NCI-H345 treated with DMSO at 0.1 percent for 48 hours (cell line): ENCODE measurements around the gene AVEN.
"Not testable (repeated sequence)": the region's sequence is repeated elsewhere in the genome, so short reads cannot be mapped to it uniquely, and the experiment has no call there.

Experiments
- DNase-seq: peaks from one replicate; lab custom pipeline; 2025; ENCODE audit not compliant: unreplicated experiment; lab: John Stamatoyannopoulos, UW

AVEN gene

GRCh38 chr15:34038871-34039789 is at the start of gene AVEN:
Gene AVEN (minus strand): TSS chr15:34039204. CDS start chr15:34039046, 158 bp downstream.
- DNase-seq, result no peak

GRCh38 chr15:34085746-34086145 is 46.7 kb upstream of the AVEN start:
- no peak for DNase-seq

- no peak for DNase-seq
Measured at GRCh38 chr15:34084086-34084485, 45.1 kb upstream of the AVEN start.

GRCh38 chr15:34079904-34080303 is 40.9 kb upstream of the AVEN start:
- DNase-seq, result no peak

GRCh38 chr15:34078900-34079299 is 39.9 kb upstream of the AVEN start:
- no peak for DNase-seq

- no peak for DNase-seq
Measured at GRCh38 chr15:34076785-34077184, 37.8 kb upstream of the AVEN start.

- no peak for DNase-seq
Measured at GRCh38 chr15:34070003-34070402, 31.0 kb upstream of the AVEN start.

- DNase-seq, result no peak
Measured at GRCh38 chr15:34065941-34066340, 26.9 kb upstream of the AVEN start.

- DNase-seq, result no peak
Measured at GRCh38 chr15:34065261-34065660, 26.3 kb upstream of the AVEN start.

- DNase-seq, result no peak
Measured at GRCh38 chr15:34064438-34064837, 25.4 kb upstream of the AVEN start.

- DNase-seq, result no peak
Measured at GRCh38 chr15:34059946-34060345, 20.9 kb upstream of the AVEN start.

GRCh38 chr15:34059476-34059875 is 20.5 kb upstream of the AVEN start:
- no peak for DNase-seq

GRCh38 chr15:34056911-34057310 is 17.9 kb upstream of the AVEN start:
- DNase-seq, result no peak

GRCh38 chr15:34055868-34056595 is 17.0 kb upstream of the AVEN start:
- DNase-seq, result no peak

- DNase-seq, result no peak
Measured at GRCh38 chr15:34054081-34054707, 15.2 kb upstream of the AVEN start.

- not testable (repeated sequence) for DNase-seq
Measured at GRCh38 chr15:34050385-34050784, 11.4 kb upstream of the AVEN start.

- no peak for DNase-seq
Measured at GRCh38 chr15:34049112-34049511, 10.1 kb upstream of the AVEN start.

GRCh38 chr15:34047893-34048775 is 9.1 kb upstream of the AVEN start:
- no peak for DNase-seq

GRCh38 chr15:34046471-34047145 is 7.6 kb upstream of the AVEN start:
- no peak for DNase-seq

GRCh38 chr15:34043813-34044212 is 4.8 kb upstream of the AVEN start:
- DNase-seq, result no peak
